HepG2 (cell line): ENCODE results near the gene SPINK4. TPM values are rescaled to one million over a fixed set of nuclear protein-coding genes. Genes with fewer than 3 reads are reported as not detected.

Source experiments
- ASH2L ChIP-seq: fragments of 300-600, 200-600 bp; sonication (generic); IDR thresholded peaks from 2 replicates; pipeline ENCODE4 v1.7.0; 2017; ENCODE audit warnings: low read depth, mild to moderate bottlenecking, moderate library complexity, mixed read lengths, low read length; ENCODE audit not compliant: insufficient read length
- CBX2 ChIP-seq, 2 experiments: fragments of 200-600 bp in 1 of 2; sonication (generic); formaldehyde crosslinking in 1 of 2; IDR thresholded peaks; 2 replicates each; pipeline versions ENCODE4 v1.7.0 to v1.8.1; 2018 to 2022; ENCODE audit warnings: low read depth in 2 of 2, low read length in 1 of 2, mild to moderate bottlenecking in 1 of 2, missing genetic modification reagents in 1 of 2
- EZH2 ChIP-seq: conservative IDR thresholded peaks from 2 replicates; pipeline ENCODE4 v1.6.1; 2012; ENCODE audit warnings: mild to moderate bottlenecking, low read depth, low read length, moderate library complexity
- KDM5A ChIP-seq: fragments of 200-600 bp; sonication (generic); IDR thresholded peaks from 2 replicates; pipeline ENCODE4 v1.7.0; 2018; ENCODE audit warnings: antibody characterized with exemption, mild to moderate bottlenecking, low read length, borderline replicate concordance
- MTA3 ChIP-seq: sonication (generic); formaldehyde crosslinking; IDR thresholded peaks from 2 replicates; pipeline ENCODE4 v1.4.0; 2020; ENCODE audit warnings: missing genetic modification reagents
- REXO4 ChIP-seq: sonication (generic); formaldehyde crosslinking; IDR thresholded peaks from 2 replicates; pipeline ENCODE4 v1.8.0; 2022; ENCODE audit warnings: missing genetic modification reagents, mild to moderate bottlenecking, borderline replicate concordance
- SOX13 ChIP-seq, 3 experiments: fragments of 450-650 bp in 1 of 3; sonication (generic) in 1 of 3; formaldehyde crosslinking in 1 of 3; IDR thresholded peaks in 2 of 3; conservative IDR thresholded peaks in 1 of 3; 2 replicates each; pipeline versions ENCODE4 v1.5.0 to v1.6.1; 2016 to 2020; ENCODE audit warnings: antibody characterized with exemption in 1 of 3, mild to moderate bottlenecking in 1 of 3, missing compliant biosample characterization in 1 of 3, missing genetic modification reagents in 1 of 3, moderate library complexity in 1 of 3
- SP5 ChIP-seq: IDR thresholded peaks from 2 replicates; pipeline ENCODE4 v1.6.1; 2016; ENCODE audit warnings: low read depth, borderline replicate concordance
- YEATS2 ChIP-seq: sonication (generic); formaldehyde crosslinking; IDR thresholded peaks from 2 replicates; pipeline ENCODE4 v1.4.0; 2020; ENCODE audit warnings: missing genetic modification reagents, borderline replicate concordance
- ZNF292 ChIP-seq: sonication (generic); formaldehyde crosslinking; IDR thresholded peaks from 2 replicates; pipeline ENCODE4 v1.8.1; 2022; ENCODE audit warnings: mild to moderate bottlenecking, low read depth, missing genetic modification reagents, borderline replicate concordance
- ZNF382 ChIP-seq: sonication (generic); formaldehyde crosslinking; IDR thresholded peaks from 2 replicates; pipeline ENCODE4 v1.5.0; 2020; ENCODE audit warnings: missing genetic modification reagents, mild to moderate bottlenecking, borderline replicate concordance
- ZNF614 ChIP-seq: IDR thresholded peaks from 2 replicates; pipeline ENCODE4 v1.6.1; 2018; ENCODE audit warnings: missing biosample characterization, missing genetic modification reagents, inconsistent platforms, borderline replicate concordance
- ZNF615 ChIP-seq: sonication (generic); formaldehyde crosslinking; IDR thresholded peaks from 2 replicates; pipeline ENCODE4 v1.5.0; 2020; ENCODE audit warnings: mild to moderate bottlenecking, missing genetic modification reagents, borderline replicate concordance
- ZNF670 ChIP-seq: sonication (generic); formaldehyde crosslinking; IDR thresholded peaks from 2 replicates; pipeline ENCODE4 v1.8.0; 2022; ENCODE audit warnings: mild to moderate bottlenecking, missing genetic modification reagents, borderline replicate concordance
- polyA plus RNA-seq, 8 experiments: library from polyadenylated mRNA; depleted of rRNA in 3 of 8; stranded (reverse) in 7 of 8; unstranded in 1 of 8; fragments of >200 nt; fragmentation: Illumina TruSeq in 4 of 8; extraction: Trizol in 4 of 8; gene quantifications; 2 replicates each; pipeline versions ENCODE4 v1.2.1 to v1.2.3, GENCODE V29; 2011 to 2016; ENCODE audit warnings: low read depth in 4 of 8, missing spikeins in 1 of 8, mixed read lengths in 1 of 8; ENCODE audit not compliant: insufficient read depth in 1 of 8
- total RNA-seq, 5 experiments: library from RNA; depleted of rRNA; stranded (reverse); fragments of >200 nt; fragmentation: Illumina TruSeq; extraction: Trizol; gene quantifications; 2 replicates each; pipeline ENCODE4 v1.2.3, GENCODE V29; 2016; ENCODE audit warnings: low read depth in 1 of 5
- TF ChIP-seq, protein P1 (sequence below): sonication (generic); formaldehyde crosslinking; IDR thresholded peaks from 2 replicates; pipeline ENCODE4 v1.4.0; 2020; ENCODE audit warnings: mild to moderate bottlenecking, missing genetic modification reagents, borderline replicate concordance
- TF ChIP-seq, protein P2 (sequence below): sonication (generic); formaldehyde crosslinking; IDR thresholded peaks from 2 replicates; pipeline ENCODE4 v1.4.0; 2020; ENCODE audit warnings: missing genetic modification reagents
- TF ChIP-seq, protein P3 (sequence below): sonication (generic); formaldehyde crosslinking; IDR thresholded peaks from 2 replicates; pipeline ENCODE4 v1.8.1; 2023; ENCODE audit warnings: mild to moderate bottlenecking, missing genetic modification reagents
- TF ChIP-seq, protein P4 (sequence below): IDR thresholded peaks from 2 replicates; pipeline ENCODE4 v1.6.1; 2016; ENCODE audit warnings: missing biosample characterization, missing genetic modification reagents, low read depth
- TF ChIP-seq, protein P5 (sequence below): sonication (generic); formaldehyde crosslinking; IDR thresholded peaks from 2 replicates; pipeline ENCODE4 v1.4.0; 2020; ENCODE audit warnings: missing genetic modification reagents
- TF ChIP-seq, protein P6 (sequence below): sonication (generic); formaldehyde crosslinking; IDR thresholded peaks from 2 replicates; pipeline ENCODE4 v1.4.0; 2020; ENCODE audit warnings: missing genetic modification reagents, low read depth, mild to moderate bottlenecking, borderline replicate concordance

The SPINK4 gene
- total and polyA plus RNA-seq, 2 of the 13 experiments (the other 11 are each of a cell fraction or from before 2014, with no cell fraction given): 0.53 to 3.4 TPM

DNA sequence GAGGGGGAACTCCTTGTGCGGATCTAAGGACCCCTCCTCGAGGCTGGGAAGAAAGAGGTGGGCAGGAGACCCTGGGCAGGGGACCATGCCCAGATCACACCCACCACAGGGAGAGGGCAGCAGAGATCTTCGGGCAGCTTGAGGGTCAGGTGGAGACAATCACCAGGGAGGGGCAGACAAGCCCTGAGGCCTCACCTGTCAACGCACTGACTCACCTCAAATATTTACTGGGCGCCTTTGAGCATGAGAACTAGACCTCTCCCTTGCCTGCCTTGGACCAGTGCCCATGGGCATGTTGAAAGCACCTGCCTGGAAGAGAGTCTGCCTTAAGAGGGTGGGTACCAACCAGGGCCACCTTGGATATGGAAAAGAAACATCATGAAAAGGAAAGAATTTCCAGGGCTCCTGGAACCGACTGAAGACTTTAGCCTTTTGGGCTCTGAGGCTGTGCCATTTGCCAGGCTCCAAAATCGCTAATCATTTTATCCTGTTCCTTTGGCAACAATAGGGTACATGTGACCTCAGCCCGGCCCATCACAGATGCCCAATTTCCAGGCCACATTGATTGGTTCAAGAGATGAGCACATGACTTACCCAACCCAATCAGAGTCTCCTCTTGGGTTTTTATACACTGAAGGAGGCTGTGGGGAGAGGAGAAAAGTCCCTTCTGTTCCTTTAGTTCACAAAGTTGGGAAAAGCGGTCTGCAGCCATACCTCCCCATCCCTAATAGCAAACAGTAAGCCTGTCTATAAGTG is 10.4 kb upstream of the SPINK4 start (continued):
- no peak for TF ChIP-seq YEATS2 (CRISPR knock-in tag)
- peak; percentile 82 for TF ChIP-seq SP5 (CRISPR knock-in tag)
- TF ChIP-seq KDM5A: no peak
- TF ChIP-seq, protein P1, sequence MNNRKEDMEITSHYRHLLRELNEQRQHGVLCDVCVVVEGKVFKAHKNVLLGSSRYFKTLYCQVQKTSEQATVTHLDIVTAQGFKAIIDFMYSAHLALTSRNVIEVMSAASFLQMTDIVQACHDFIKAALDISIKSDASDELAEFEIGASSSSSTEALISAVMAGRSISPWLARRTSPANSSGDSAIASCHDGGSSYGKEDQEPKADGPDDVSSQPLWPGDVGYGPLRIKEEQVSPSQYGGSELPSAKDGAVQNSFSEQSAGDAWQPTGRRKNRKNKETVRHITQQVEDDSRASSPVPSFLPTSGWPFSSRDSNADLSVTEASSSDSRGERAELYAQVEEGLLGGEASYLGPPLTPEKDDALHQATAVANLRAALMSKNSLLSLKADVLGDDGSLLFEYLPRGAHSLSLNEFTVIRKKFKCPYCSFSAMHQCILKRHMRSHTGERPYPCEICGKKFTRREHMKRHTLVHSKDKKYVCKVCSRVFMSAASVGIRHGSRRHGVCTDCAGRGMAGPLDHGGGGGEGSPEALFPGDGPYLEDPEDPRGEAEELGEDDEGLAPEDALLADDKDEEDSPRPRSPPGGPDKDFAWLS (CRISPR knock-in tag): no peak
- TF ChIP-seq ASH2L: no peak
- no peak for TF ChIP-seq ZNF382 (CRISPR knock-in tag)
- TF ChIP-seq EZH2: no peak
- no peak for TF ChIP-seq ZNF670 (CRISPR knock-in tag)
- TF ChIP-seq ZNF614 (CRISPR knock-in tag): no peak
- no peak for TF ChIP-seq ZNF292
- no peak for TF ChIP-seq REXO4 (CRISPR knock-in tag)
- TF ChIP-seq, protein P2, sequence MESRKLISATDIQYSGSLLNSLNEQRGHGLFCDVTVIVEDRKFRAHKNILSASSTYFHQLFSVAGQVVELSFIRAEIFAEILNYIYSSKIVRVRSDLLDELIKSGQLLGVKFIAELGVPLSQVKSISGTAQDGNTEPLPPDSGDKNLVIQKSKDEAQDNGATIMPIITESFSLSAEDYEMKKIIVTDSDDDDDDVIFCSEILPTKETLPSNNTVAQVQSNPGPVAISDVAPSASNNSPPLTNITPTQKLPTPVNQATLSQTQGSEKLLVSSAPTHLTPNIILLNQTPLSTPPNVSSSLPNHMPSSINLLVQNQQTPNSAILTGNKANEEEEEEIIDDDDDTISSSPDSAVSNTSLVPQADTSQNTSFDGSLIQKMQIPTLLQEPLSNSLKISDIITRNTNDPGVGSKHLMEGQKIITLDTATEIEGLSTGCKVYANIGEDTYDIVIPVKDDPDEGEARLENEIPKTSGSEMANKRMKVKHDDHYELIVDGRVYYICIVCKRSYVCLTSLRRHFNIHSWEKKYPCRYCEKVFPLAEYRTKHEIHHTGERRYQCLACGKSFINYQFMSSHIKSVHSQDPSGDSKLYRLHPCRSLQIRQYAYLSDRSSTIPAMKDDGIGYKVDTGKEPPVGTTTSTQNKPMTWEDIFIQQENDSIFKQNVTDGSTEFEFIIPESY (CRISPR knock-in tag): no peak
- TF ChIP-seq CBX2 (IDR thresholded peaks at IDR 0.05; ENCODE audit: low read depth, low read length): no peak
- no peak for TF ChIP-seq CBX2 (CRISPR knock-in tag; IDR thresholded peaks at IDR 0.05; ENCODE audit: low read depth)
- TF ChIP-seq, protein P3, sequence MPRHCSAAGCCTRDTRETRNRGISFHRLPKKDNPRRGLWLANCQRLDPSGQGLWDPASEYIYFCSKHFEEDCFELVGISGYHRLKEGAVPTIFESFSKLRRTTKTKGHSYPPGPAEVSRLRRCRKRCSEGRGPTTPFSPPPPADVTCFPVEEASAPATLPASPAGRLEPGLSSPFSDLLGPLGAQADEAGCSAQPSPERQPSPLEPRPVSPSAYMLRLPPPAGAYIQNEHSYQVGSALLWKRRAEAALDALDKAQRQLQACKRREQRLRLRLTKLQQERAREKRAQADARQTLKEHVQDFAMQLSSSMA: no peak
- no peak for TF ChIP-seq SOX13 (IDR thresholded peaks at IDR 0.05)
- peak in 1 of 2 experiments; percentile 37; a peak in 1 of 4 replicates for TF ChIP-seq SOX13 (CRISPR knock-in tag; conservative IDR thresholded peaks at IDR 0.05 in 1 of 2, IDR thresholded peaks at IDR 0.05 in 1 of 2)
- TF ChIP-seq, protein P4, sequence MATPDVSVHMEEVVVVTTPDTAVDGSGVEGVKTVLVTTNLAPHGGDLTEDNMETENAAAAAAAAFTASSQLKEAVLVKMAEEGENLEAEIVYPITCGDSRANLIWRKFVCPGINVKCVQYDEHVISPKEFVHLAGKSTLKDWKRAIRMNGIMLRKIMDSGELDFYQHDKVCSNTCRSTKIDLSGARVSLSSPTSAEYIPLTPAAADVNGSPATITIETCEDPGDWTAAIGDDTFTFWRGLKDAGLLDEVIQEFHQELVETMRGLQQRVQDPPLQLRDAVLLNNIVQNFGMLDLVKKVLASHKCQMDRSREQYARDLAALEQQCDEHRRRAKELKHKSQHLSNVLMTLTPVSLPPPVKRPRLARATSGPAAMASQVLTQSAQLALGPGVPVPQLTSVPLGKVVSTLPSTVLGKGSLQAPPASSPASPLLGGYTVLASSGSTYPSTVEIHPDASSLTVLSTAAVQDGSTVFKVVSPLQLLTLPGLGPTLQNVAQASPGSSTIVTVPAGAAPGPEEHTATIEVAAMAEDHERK: no peak
- no peak for TF ChIP-seq MTA3 (CRISPR knock-in tag)
- TF ChIP-seq ZNF615 (CRISPR knock-in tag): no peak
- TF ChIP-seq, protein P5, sequence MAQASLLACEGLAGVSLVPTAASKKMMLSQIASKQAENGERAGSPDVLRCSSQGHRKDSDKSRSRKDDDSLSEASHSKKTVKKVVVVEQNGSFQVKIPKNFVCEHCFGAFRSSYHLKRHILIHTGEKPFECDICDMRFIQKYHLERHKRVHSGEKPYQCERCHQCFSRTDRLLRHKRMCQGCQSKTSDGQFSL (CRISPR knock-in tag): no peak
- TF ChIP-seq, protein P6, sequence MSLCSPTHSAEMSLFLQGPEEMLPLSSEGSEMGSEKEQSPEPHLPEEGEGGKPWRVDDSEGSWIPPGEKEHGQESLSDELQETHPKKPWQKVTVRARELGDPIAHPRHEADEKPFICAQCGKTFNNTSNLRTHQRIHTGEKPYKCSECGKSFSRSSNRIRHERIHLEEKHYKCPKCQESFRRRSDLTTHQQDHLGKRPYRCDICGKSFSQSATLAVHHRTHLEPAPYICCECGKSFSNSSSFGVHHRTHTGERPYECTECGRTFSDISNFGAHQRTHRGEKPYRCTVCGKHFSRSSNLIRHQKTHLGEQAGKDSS: no peak
